Gastroesophageal sphincter (tissue), 3 donors: ENCODE results near the gene RAD51B.

Experiments used
- CTCF ChIP-seq, 4 experiments: fragments of 200-600 bp in 2 of 4; fragments of 450-650 bp in 2 of 4; sonication (generic) in 1 of 4; IDR thresholded peaks; one replicate each; pipeline ENCODE4 v1.5.1; 2017 to 2019; ENCODE audit warnings: antibody characterized with exemption in 4 of 4, mild to moderate bottlenecking in 2 of 4, moderate library complexity in 2 of 4
- EP300 ChIP-seq: sonication (generic); formaldehyde crosslinking; IDR thresholded peaks from one replicate; pipeline ENCODE4 v1.6.1; 2017; ENCODE audit warnings: antibody characterized with exemption, mild to moderate bottlenecking
- POLR2A ChIP-seq, 2 donors: fragments of 450-650 bp; IDR thresholded peaks; one replicate each; pipeline ENCODE4 v1.6.1; 2017; ENCODE audit warnings: antibody characterized with exemption in 2 of 2, mild to moderate bottlenecking in 2 of 2, moderate library complexity in 1 of 2

- TF ChIP-seq CTCF (IDR thresholded peaks at IDR 0.05) (no peak), EP300 (no peak), POLR2A (IDR thresholded peaks at IDR 0.05) (no peak)
Observed at GRCh38 chr14:68132563-68133121, 313.1 kb downstream of the RAD51B start.
